ENCODE measurements around the gene MUC5B. TPM values are rescaled to one million over a fixed set of nuclear protein-coding genes. Genes with fewer than 3 reads are reported as not detected.

The MUC5B gene
- total and polyA plus RNA-seq, 2 donors (not counting 3 experiments of a cell fraction or from before 2014, with no cell fraction given): not detected

DNA sequence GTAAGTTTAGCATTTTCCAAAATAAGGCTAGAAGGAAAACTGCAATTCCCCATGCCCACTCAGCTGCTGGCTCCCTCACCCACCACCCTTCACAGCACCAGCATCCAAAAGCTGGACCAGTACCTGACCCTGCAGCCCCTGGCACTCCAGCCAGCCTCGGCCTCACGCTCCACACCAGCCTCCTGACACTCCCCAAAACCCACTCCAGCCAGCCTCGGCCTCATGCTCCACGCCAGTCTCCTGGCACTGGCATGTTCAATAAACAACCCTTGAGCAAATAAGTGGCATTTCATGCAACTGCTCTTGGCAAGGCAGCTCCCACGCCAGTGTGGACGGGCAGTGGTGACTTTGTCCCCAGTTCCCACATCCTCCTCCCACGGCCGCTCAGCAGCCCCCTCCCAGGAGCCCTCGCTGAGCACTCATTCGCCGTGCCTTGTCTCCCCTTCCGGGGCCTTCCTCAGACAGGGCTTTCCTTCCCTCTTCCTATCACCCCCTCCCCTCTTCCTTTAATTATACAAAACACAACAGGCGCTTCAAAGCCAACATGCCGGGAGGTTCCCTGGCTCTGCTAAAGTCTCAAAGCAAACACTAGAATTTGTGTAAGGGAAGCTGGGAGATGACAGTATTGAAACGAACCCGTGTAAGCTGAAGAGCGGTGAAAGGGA, 79.7 kb downstream of the MUC5B start:
- dilution Hi-C loops (cut with MboI; ENCODE audit: extremely low pct_ligation_motif_present, low sequenced_read_pairs) (no loop called here), intact Hi-C loops (cut with micrococcal nuclease) (loop anchor here (2.0 to 10.0 kb wide), 3 partner anchors 82 to 272 kb away; partner anchors contain the start of genes BRSK2 and DUSP8)
- no TSS peak for BruUV-seq (replicated peaks)
- Histone ChIP-seq H3K79me2 (ENCODE audit: control insufficient read depth, insufficient read depth, low read length) (peaks cover 79% of the 10 kb centered on the region), H3K9me3 (replicated peaks; ENCODE audit: control insufficient read depth, insufficient read depth, low read length) (no peaks in the 10 kb centered on the region), H2AFZ (ENCODE audit: low read depth, low read length) (no peak overlapping the region), H3K9ac (replicated peaks; ENCODE audit: extremely low read depth, insufficient read depth, low read length) (no peak overlapping the region), H3K4me1 (ENCODE audit: control insufficient read depth, extremely low read depth, insufficient read depth, low read length) (peaks cover 8% of the 10 kb centered on the region), H3K27me3 (ENCODE audit: control insufficient read depth in 2 of 2, insufficient read depth in 2 of 2, low read length in 2 of 2) (no peaks in the 10 kb centered on the region), H3K9me1 (replicated peaks; ENCODE audit: control insufficient read depth, extremely low read depth, insufficient read depth, low read length) (no peaks in the 10 kb centered on the region), H4K20me1 (replicated peaks; ENCODE audit: control insufficient read depth, extremely low read depth, insufficient read depth, low read length) (no peaks in the 10 kb centered on the region), H3K27ac (ENCODE audit: insufficient read depth, low read depth, low read length) (no peak overlapping the region), H3K4me3 (replicated peaks in 1 of 3; ENCODE audit: insufficient read depth in 1 of 3, low read depth in 1 of 3, low read length in 3 of 3) (no peak overlapping the region), H3K36me3 (ENCODE audit: control insufficient read depth in 2 of 2, extremely low read depth in 1 of 2, insufficient read depth in 2 of 2, low read length in 2 of 2) (peaks cover 0 to 8% of the 10 kb centered on the region in 2 experiments), H3K4me2 (ENCODE audit: insufficient read depth, low read length) (no peak overlapping the region)
- TF ChIP-seq JUN (IDR thresholded peaks at IDR 0.05; ENCODE audit: borderline replicate concordance, insufficient read depth, insufficient read length, low read depth): no peak
- TF ChIP-seq FOS (IDR thresholded peaks at IDR 0.05; ENCODE audit: borderline replicate concordance, insufficient read depth, low read length): no peak
- TF ChIP-seq, protein P1, sequence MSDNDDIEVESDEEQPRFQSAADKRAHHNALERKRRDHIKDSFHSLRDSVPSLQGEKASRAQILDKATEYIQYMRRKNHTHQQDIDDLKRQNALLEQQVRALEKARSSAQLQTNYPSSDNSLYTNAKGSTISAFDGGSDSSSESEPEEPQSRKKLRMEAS (IDR thresholded peaks at IDR 0.05; ENCODE audit: insufficient read depth, insufficient read length): no peak
- no peak for TF ChIP-seq POLR2A (IDR thresholded peaks at IDR 0.05; ENCODE audit: low read depth, low read length)
- no peak for TF ChIP-seq EZH2 (IDR thresholded peaks at IDR 0.05; ENCODE audit: borderline replicate concordance, low read depth, low read length, severe bottlenecking)
- no peak for TF ChIP-seq GATA2 (IDR thresholded peaks at IDR 0.05; ENCODE audit: insufficient read depth, insufficient read length, low read depth, low read length)
- TF ChIP-seq, protein P2, sequence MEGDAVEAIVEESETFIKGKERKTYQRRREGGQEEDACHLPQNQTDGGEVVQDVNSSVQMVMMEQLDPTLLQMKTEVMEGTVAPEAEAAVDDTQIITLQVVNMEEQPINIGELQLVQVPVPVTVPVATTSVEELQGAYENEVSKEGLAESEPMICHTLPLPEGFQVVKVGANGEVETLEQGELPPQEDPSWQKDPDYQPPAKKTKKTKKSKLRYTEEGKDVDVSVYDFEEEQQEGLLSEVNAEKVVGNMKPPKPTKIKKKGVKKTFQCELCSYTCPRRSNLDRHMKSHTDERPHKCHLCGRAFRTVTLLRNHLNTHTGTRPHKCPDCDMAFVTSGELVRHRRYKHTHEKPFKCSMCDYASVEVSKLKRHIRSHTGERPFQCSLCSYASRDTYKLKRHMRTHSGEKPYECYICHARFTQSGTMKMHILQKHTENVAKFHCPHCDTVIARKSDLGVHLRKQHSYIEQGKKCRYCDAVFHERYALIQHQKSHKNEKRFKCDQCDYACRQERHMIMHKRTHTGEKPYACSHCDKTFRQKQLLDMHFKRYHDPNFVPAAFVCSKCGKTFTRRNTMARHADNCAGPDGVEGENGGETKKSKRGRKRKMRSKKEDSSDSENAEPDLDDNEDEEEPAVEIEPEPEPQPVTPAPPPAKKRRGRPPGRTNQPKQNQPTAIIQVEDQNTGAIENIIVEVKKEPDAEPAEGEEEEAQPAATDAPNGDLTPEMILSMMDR (IDR thresholded peaks at IDR 0.05; ENCODE audit: extremely low read depth in 1 of 2, insufficient read depth in 1 of 2, low read depth in 1 of 2, low read length in 2 of 2): no peak
- TF ChIP-seq POLR2AphosphoS5 (IDR thresholded peaks at IDR 0.05; ENCODE audit: insufficient read depth, low read depth, low read length): no peak
- no peak for TF ChIP-seq MYC (IDR thresholded peaks at IDR 0.05; ENCODE audit: low read depth, low read length)
- no peak for FAIRE-seq
- CTCF ChIA-PET: no interaction called here
- no peak for DNase-seq (ENCODE audit: low read depth, low spot score)
- POLR2A ChIA-PET: no interaction called here

All from endothelial cell of umbilical vein (primary cell).